Fibroblast of skin of left biceps (primary cell): ENCODE measurements around the gene LRIF1.
"Not testable (repeated sequence)": the region's sequence is repeated elsewhere in the genome, so short reads cannot be mapped to it uniquely, and the experiment has no call there.

ENCODE experiments used
- DNase-seq, 2 experiments: peaks; one replicate each; pipeline ENCODE4 v3.0.0-alpha.2; 2013; ENCODE audit warnings: low read depth in 2 of 2

LRIF1 gene

DNA sequence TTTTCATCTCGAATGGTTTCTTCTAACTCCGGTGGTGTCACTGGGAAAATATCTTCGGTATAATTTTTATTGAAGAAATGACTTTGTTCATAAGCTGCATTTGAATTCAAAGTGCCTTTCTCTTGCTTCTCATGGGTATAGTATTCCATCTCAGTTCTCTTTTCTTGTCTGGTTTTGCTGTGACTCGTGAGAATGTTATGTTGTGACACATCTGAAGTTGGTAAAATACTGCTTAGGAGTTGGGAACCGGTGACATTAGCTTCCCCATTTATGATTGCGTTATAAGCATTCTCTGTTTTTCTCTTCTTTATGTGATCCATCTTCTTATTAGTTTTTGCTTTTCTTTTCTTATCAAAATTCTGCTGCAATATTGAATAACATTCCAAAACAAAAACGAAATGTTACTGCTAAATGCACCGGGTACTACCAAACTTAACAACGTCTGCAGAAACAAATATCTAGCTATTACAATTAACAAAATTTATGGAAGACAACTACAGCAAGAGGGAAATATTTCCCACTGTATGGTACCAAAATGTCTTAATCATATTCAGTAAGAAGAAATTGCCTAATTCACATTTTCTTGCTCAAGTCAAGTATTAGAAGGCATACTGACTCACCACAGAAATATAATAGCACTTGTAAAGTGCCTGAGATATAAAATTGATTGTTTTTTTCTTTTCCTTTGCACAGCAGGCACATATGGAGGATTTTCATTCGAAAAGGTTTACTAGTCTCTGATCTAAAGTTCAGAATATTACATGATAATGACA lies 15.5 kb downstream of the LRIF1 start:
- DNase-seq: no peak

DNA sequence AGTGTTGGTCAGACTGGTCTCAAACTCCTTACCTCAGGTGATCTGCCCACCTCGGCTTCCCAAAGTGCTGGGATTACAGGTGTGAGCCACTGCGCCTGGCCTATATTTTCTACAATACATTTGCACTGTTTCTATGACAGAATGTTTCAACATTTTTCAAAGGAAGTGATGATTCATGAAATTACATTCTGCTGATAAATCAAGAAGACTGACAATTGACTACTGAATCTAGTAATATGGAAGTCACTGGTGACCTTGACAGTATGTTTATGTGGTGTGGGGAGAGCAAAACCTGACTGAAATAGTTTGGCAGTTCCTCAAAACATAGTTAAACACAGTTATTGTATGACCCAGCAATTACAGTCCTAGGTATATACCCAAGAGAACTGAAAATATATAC lies 18.1 kb downstream of the LRIF1 start:
- DNase-seq: no peak

DNA sequence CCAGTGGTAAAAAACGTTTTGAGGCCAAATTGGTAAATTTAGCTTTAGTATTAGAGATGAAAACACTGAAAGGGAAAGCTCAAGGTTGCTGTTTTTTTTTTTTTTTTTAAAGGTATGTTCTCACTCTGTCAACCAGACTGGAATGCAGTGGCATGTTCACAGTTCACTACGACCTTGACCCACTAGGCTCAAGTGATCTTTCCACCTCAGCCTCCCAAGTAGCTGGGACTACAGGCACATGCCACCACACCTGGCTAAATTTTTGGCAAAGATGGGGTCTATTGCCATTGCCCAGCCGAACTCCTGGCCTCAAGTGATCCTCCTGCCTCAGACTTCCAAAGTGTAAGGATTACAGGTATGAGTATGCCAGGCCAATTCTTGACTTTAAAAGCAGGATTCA lies 18.9 kb downstream of the LRIF1 start:
- no peak for DNase-seq

DNA sequence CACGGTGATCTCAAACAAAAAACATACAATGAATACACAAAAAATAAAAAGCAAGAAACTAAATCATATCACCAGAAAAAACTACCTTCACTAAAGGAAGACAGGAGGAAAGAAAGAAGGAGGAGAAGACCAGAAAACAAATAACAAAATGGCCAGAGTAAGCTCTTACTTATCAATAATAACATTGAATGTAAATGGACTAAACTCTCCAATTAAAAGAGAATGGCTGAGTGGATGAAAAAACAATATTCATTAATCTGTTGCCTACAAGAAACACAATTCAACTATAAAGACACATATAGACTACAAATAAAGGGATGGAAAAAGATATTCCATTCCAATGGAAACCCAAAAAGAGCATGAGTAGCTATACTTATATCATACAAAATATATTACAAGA lies 27.2 kb downstream of the LRIF1 start:
- DNase-seq: no peak

DNA sequence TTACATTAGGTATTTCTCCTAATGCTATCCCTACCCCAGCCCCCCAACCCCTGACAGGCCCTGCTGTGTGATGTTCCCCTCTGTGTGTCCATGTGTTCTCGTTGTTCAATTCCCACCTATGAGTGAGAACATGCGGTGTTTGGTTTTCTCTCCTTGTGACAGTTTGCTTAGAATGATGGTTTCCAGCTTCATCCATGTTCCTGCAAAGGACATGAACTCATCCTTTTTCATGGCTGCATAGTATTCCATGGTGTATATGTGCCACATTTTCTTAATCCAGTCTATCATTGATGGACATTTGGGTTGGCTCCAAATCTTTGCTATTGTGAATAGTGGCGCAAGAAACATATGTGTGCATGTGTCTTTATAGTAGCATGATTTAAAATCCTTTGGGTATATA lies 32.6 kb downstream of the LRIF1 start:
- DNase-seq: not testable (repeated sequence)

DNA sequence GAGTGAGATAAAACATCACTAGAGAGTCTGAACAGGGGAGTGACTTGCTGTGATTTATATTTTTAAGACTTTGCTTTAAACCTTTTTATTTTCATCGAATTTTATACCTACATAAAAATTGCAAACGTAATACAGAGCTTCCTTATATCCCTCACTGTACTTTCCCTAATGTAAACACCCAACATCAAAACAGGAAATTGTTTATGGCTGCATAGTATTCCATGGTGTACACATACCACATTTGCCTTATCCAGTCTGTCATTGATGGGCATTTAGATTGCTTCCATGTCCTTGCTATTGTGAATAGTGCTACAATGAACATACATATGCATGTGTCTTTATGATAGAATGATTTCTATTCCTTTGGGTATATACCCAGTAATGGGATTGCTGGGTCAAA lies 34.8 kb downstream of the LRIF1 start:
- no peak for DNase-seq

DNA sequence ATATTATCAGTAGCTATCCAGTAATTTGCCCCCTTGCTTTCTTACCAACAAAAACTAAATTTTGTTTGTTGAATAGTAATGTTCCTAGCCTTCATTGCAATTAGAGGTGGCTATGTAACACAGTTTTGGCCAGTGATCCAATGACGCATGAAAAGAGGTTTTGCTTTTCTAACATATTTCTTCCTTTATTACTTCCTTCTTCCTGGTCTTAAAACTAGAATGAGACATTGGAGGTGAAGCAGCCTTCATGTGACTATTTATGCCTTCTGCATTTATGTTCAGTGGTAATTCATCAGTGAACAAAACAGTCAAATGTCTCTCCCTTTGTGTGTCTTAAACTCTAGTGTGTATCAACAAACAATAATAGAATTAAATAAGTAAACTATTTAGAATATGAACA lies 35.5 kb downstream of the LRIF1 start:
- DNase-seq: no peak

DNA sequence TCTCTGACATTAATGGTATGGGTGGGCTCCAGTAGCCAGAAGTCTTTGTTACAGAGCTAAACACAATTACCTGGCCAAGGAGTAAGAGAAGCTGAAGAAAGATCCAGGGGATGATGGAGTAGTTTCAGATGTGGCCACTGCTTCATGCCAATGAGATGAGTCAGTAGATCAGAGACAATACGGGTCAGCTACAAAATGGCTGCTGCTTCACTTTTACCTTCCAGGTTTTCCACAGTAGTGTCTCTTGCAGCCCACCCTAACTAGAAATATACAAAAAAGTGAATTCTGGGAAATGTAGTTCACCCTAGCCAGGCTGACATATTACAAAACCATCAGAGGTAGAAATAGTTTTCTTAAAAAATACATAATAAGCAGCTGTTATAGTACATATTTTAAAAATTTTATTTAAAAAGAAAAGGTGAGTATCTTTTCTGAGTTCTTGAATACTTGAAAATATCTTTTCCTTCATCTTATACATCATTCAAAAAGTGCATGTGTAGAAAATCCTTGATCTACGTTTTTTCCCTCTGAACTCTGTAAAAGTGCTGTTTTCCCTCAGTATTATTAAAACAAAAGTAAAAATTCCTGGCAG lies 36.1 kb downstream of the LRIF1 start:
- DNase-seq: no peak

DNA sequence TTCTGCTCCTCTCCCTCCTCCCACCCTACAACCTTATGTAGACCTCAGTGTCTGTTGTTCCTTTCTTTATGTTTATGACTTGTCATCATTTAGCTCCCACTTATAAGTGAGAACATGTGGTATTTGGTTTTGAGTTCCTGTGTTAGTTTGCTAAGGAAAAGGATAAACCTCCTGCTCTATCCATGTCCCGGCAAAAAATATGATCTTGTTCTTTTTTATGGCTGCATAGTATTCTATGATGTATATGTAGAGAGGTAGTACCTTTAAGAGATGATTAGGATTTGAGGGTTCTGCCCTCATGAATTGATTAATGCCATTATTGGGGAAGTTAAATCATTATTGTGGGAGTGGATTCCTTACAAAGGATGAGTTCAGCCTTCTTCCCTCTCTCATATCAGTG lies 41.8 kb downstream of the LRIF1 start:
- DNase-seq: no peak

DNA sequence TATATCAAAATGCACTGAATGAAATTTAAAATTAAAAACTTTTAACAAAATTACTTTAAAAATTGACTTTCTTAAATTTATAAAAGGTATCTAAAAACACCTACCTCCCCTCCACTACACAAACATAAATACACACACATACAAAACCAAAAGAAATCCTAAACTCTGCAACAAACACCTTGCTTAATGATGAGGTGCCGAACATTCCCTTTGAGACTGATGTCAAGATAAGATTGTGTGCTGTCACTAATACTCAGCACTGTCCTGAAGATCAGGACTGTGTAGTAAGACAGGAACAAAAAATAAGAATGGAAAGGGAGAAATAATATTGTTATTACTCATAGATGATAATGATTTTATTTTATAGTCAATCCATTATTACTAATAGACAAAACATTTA lies 45.7 kb downstream of the LRIF1 start:
- DNase-seq: no peak

DNA sequence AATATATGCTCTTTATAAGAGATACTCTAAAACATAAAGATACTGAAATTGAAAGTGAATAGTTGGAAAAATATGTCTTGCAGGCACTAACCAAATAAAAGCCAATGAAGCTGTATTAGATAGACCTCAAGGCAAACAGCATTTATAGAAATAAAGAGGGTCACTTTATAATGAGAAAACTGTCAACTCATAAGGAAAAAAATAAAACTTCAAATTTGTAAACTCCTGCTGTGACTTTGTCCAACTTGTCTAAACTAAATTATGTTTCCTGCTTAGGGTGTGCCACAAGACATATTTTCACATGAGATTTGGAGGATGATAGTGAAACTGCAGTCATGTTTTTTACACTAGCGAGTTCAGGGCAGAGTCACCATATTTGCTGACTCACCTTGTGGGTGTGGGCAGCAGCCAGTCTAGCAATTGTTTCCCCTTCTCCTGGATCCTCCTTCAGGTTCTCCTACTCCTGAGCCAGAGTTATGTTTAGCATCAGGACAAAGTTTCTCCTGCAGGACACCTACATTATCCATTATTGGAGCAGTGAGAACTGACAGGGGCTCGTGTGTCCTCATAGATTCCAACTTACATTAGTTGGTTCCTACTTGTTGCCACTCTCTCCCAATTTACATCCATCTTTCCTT lies 46.9 kb downstream of the LRIF1 start:
- no peak for DNase-seq

DNA sequence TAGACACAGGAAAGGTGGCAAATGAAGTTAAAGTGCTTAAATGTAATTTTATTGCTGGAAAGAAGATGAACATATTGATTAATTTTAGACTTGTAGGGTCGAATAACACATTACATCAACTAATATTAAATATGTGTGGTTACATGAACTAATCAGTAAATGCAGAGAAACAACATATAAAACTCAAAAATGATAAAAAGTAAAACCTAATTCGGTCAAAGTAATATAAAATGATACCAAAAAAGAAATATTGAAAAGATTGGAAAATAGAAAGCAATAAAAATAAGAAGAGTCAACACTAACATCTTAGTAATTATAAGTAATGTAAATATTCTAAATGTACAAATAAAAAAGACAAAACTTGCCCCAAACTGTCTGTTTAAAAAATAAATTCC lies 47.5 kb downstream of the LRIF1 start:
- DNase-seq: no peak

DNA sequence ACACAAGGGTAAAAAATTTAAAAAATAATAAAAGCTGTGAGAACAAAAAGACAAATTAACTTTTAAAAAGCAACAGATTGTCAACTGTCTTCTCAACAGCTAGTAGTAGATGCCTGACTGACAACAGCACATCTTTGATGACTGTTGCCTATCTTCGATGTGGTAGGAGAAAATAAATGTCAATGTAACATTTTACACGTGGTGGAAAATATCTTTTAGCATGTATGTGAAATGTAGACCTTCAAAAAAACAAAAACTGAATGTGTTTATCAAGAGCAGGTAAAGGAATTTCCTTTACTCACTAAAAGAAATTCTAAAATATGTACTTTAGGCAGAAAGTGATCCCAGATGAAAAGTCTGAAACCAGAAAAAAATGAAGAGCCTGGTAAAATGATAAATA lies 47.9 kb downstream of the LRIF1 start:
- DNase-seq: no peak

DNA sequence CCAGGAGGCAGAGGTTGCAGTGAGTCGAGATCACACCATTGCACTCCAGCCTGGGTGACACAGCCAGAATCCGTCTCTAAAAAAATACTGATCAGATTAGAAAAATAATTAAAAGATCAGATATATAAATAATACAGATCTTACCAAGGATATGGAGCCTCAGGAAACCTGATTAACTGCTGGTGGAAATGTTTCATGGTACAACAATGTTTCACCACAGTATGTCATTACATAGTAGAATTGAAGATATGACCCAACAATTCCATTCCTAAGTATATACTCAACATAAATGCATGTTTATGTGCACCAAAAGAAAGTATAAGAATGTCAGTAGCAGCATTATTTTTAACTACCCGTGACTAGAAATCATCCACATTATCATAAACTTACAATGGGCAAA lies 49.0 kb downstream of the LRIF1 start:
- DNase-seq: no peak

DNA sequence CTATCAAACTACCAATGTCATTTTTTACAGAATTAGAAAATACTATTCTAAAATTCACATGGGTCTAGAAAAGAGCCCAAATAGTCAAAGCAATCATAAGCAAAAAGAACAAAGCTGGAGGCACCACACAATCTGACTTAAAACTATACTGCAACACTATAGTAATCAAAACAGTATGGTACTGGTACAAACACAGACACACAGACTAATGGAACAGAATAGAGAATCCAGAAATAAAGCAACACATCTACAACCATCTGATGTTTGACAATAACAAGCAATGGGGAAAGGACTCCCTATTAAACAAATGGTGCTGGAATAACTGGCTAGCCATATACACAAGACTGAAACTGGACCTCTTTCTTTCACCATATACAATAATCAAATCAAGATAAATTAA lies 50.9 kb downstream of the LRIF1 start:
- DNase-seq: no peak

DNA sequence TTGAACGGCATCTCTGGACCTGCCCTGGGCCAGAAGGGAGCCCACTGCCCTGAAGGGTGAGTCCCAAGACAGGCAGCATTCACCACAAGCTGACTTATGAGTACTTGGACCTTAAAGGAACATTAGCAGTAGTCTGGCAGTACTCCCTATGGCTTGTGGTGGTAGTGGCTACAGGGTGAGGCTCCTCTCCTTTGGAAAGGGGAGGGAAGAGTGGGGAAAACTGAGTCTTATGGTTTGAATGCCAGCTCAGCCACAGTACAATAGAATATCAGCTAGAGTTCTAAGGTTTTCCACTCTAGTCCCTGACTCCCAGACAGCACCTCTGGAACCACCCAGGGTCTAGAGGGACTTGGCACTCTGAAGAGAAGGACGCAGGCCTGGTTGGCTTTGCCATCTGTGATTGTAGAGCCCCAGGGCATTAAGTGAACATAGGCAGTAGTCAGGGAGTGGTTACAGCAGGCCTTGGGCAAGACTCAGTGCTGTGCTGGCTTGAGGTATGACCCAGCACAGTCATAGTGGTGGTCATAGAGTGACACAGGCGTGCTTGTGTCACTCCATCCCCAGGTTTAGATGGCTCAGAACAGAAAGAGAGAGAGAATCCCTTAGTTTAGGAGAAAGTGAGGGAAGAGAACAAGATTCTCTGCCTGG lies 59.7 kb downstream of the LRIF1 start:
- no peak for DNase-seq

DNA sequence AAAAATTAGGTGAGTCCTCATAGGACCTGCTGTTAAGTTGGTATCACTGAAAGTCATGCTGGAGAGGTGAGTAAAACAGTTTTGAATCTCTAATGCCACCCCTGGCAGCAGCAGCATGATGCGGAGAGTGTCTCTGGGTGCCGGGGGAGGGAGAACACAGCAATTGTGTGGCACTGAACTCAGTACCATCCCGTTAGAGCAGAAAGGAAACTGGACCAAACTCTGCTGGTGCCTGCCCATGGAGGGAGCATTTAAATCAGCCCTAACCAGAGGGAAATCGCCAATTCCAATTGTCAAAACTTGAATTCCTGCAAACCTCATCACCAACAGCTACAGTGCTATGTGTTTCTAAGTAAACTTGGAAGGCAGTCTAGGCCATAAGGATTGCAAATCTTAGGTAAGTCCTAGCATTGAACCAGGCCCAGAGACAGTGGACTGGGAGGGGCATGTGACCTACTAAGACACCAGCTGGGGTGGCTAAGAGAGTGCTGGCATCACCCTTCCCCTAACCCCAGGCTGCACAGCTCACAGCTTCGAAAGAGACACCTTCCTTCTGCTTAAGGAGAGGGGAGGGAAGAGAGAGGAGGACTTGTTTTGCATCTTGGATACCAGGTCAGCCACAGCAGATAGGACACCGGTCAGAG lies 60.8 kb downstream of the LRIF1 start:
- DNase-seq: no peak

DNA sequence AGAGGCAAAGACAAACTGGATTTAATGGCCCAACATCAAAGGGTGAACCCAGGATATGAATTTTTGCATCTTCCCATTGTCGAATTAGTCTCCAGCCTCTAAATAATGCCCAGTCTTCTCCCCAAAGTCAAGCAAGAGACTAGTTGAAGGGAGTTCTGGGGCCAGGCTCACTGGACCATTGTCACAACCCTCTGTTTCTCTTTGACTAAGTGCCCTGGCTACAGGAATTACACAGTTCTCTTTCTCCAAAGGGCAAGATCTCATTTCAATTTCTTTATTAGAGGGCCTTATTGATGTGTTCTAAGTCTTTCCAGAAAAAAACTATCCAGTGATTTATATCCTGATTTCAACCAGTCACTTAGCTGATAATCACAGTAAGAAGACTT lies 64.3 kb downstream of the LRIF1 start:
- no peak for DNase-seq

DNA sequence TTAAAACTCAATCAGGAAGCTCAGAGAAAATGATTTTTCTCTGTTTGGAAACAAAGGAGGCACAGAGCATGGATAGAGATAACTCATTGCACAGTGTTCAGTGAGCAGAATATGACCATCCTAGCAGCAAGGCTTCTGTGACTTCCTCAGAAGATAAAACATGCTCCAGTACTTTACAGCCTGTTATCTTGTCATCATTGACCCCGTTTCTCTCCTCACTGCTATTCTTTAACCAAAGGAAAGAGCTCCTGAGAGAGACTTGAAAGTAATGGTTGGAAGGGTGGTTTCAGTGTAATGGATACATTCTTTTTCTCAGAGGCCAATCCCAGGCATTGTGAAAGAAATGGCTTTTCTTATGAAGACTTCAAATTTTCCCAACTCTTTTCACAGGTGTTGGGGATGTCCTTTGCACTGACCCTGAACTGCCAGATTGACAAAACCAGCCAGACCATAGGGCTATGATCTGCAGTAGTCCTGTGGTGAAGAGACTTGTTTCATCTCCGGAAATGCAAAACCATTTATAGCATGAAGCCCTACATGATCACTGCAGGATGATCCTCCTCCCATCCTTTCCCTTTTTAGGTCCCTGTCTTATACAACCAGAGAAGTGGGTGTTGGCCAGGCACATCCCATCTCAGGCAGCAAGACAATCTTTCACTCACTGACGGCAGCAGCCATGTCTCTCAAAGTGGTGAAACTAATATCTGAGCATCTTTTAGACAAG lies 64.8 kb downstream of the LRIF1 start:
- DNase-seq: no peak

DNA sequence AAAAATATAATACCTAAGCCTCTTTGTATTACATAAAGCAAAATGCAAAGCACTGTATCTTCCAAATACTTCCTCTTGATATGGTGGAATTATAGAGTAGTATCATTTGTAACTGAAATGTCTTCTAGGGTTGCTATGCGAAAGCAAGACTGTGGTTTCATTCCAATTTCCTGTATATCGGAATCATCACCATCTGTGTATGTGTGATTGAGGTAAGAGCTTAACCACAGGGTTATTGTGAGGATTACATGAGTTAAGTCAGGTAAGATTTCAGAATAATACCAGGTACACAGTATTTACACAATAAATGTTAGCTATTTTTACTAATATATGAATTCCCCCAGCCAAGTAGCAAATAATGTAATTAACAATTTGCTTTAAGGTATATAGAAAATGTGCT lies 66.0 kb downstream of the LRIF1 start:
- DNase-seq: no peak
